Smooth muscle cell of bladder (primary cell): Measurements from ENCODE around the gene RAB42. TPM values are rescaled to one million over a fixed set of nuclear protein-coding genes. Genes with fewer than 3 reads are reported as not detected.

Source experiments
- total RNA-seq: library from RNA; depleted of rRNA; stranded (reverse); fragments of >200 nt; gene quantifications from 2 replicates; pipeline ENCODE4 v1.2.3, GENCODE V29; 2014

Gene RAB42
- 3.6 and 5.1 TPM in 2 replicates for total RNA-seq

GRCh38 chr1:28591708-28592320 is at the start of gene RAB42:
RAB42 (plus strand) TSS chr1:28592265; CDS start chr1:28592512, 247 bp downstream.

GRCh38 chr1:28552758-28553663 is 39.1 kb upstream of the RAB42 start, which contains the start of gene TRNAU1AP:
TRNAU1AP (plus strand) TSS chr1:28553085; CDS start chr1:28553111, 26 bp downstream.

DNA sequence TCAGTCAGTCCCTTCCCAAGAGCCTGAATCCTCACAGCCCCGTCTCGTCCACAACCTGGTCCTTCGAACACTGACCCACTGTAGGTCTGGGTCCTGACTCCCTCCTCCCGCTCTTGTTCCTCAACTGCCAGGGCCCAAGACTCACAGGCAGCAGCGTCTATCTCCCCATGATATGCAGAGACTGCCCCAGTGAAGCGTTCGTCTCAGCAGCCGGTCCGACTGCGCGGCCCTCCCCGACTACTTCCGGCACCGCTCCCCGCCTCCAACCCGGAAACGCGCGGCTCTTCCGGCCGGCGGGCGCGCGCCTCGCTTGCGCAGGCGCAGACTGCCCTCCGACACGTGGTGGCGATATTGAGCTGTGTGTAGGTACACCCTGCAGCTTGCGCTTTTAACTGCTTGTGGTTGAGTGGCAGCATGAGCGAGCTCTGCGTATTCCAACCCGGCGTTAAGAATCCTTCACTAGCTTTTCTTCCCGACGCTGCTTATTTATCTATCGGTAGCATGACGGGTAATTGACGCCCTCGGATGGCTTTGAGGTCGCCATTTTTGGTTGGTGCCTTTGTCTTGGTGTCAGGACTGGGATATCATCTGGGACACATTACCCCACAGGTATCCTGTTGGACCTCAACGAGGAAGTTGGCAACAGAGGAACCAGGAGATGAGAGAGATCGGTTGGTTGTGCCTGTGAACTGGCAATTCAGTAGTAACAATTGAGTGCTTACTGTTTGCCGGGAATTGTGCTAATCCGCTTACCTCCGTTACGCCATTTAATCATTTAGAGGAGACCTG is 51.0 kb downstream of the RAB42 start, which contains the start of gene TAF12:
TSS of gene TAF12 (minus strand) at position 221 of the 789 bp plus-strand sequence. CDS start 20,986 bp downstream, outside the sequence.

Other genes with a start within 250 kb of the RAB42 start
- 3.1 and 3.7 TPM in 2 replicates for gene PHACTR4, start 222.5 kb upstream of the RAB42 start, total RNA-seq
- 33.1 and 70.1 TPM in 2 replicates for gene RCC1, start 86.2 kb upstream of the RAB42 start, total RNA-seq
- 22.8 and 23.3 TPM in 2 replicates for gene TRNAU1AP, start 39.2 kb upstream of the RAB42 start, total RNA-seq
- gene TAF12, start 50.8 kb downstream of the RAB42 start, total RNA-seq = 71.5 and 75.9 TPM in 2 replicates
- not detected in 2 replicates for gene RNU11, start 56.3 kb downstream of the RAB42 start, total RNA-seq
- 4.3 and 6.5 TPM in 2 replicates for gene GMEB1, start 76.5 kb downstream of the RAB42 start, total RNA-seq
- gene YTHDF2, start 144.7 kb downstream of the RAB42 start, total RNA-seq = 41.4 and 51.8 TPM in 2 replicates
- gene OPRD1, start 219.9 kb downstream of the RAB42 start, total RNA-seq = under 0.01 TPM in 1 of 2 replicates, not detected in the other